IMR-90 (cell line): ENCODE measurements around the gene SAFB2. TPM values are rescaled to one million over a fixed set of nuclear protein-coding genes. Genes with fewer than 3 reads are reported as not detected.

Source experiments
- ATAC-seq: fragments of 200-7000 bp; cut with Tn5 transposase; 2 replicates; pipeline ENCODE4 v1.9.1; 2020; ENCODE audit warnings: low read depth, mild to moderate bottlenecking, moderate library complexity
- BruUV-seq: library from RNA; stranded (reverse); fragments of 400-500 nt; replicated peaks from 2 replicates; lab custom pipeline; 2021; lab: Mats Ljungman, UMichigan
- CTCF ChIA-PET: fragments of 300-600 bp; formaldehyde crosslinking; extraction: SDS; loops from one replicate; lab custom pipeline; 2021; ENCODE audit warnings: antibody characterized with exemption; lab: Yijun Ruan, JAX
- POLR2A ChIA-PET: fragments of 300-600 bp; sonication (Branson Sonifier 250); formaldehyde crosslinking; loops from one replicate; lab custom pipeline; 2022; ENCODE audit warnings: antibody characterized with exemption; ENCODE audit not compliant: unreplicated experiment; lab: Charles Lee
- DNase-seq: peaks from one replicate; pipeline ENCODE4 v3.0.0; 2013
- H2AFZ ChIP-seq: replicated peaks from 2 replicates; pipeline ENCODE3; 2013; ENCODE audit warnings: low read length, mild to moderate bottlenecking; ENCODE audit not compliant: poor library complexity
- H2AK5ac ChIP-seq: 2 replicates; pipeline ENCODE4 v1.6.1; 2013; ENCODE audit warnings: low read depth, low read length, inconsistent platforms
- H2AK9ac ChIP-seq: replicated peaks from 2 replicates; pipeline ENCODE3; 2013; ENCODE audit warnings: mild to moderate bottlenecking, low read depth, low read length, moderate library complexity; ENCODE audit not compliant: poor library complexity
- H2BK120ac ChIP-seq: 2 replicates; pipeline ENCODE4 v1.6.1; 2013; ENCODE audit warnings: low read depth, low read length, inconsistent platforms
- H2BK15ac ChIP-seq: 3 replicates; pipeline ENCODE4 v1.6.1; 2013; ENCODE audit warnings: low read depth, low read length, inconsistent platforms
- H2BK20ac ChIP-seq: 2 replicates; pipeline ENCODE4 v1.6.1; 2013; ENCODE audit warnings: low read depth, mild to moderate bottlenecking, inconsistent platforms, low read length, moderate library complexity
- H2BK5ac ChIP-seq: 2 replicates; pipeline ENCODE4 v1.6.1; 2013; ENCODE audit warnings: mild to moderate bottlenecking, low read depth, low read length, inconsistent platforms; ENCODE audit not compliant: poor library complexity, severe bottlenecking
- H3K14ac ChIP-seq: replicated peaks from 2 replicates; pipeline ENCODE4 v1.6.1; 2013; ENCODE audit warnings: low read depth, low read length, inconsistent platforms
- H3K18ac ChIP-seq: 2 replicates; pipeline ENCODE4 v1.6.1; 2013; ENCODE audit warnings: low read depth, low read length, control low read depth
- H3K23ac ChIP-seq: 2 replicates; pipeline ENCODE4 v1.6.1; 2013; ENCODE audit warnings: low read depth, low read length, inconsistent platforms
- H3K27ac ChIP-seq: 2 replicates; pipeline ENCODE4 v1.5.1; 2013; ENCODE audit warnings: mild to moderate bottlenecking, control low read depth, low read length; ENCODE audit not compliant: insufficient read depth
- H3K27me3 ChIP-seq: 2 replicates; pipeline ENCODE4 v1.6.1; 2013; ENCODE audit warnings: low read length; ENCODE audit not compliant: control insufficient read depth, insufficient read depth
- H3K36me3 ChIP-seq: 2 replicates; pipeline ENCODE4 v1.6.1; 2013; ENCODE audit warnings: low read length, mixed read lengths; ENCODE audit not compliant: control insufficient read depth, insufficient read depth
- H3K4ac ChIP-seq: 2 replicates; pipeline ENCODE4 v1.6.1; 2013; ENCODE audit warnings: low read depth, low read length, inconsistent platforms
- H3K4me1 ChIP-seq: 2 replicates; pipeline ENCODE4 v1.6.1; 2013; ENCODE audit warnings: low read length, mixed read lengths; ENCODE audit not compliant: control insufficient read depth, insufficient read depth
- H3K4me2 ChIP-seq: 2 replicates; pipeline ENCODE4 v1.6.1; 2013; ENCODE audit warnings: low read depth, mild to moderate bottlenecking, control low read depth, low read length, moderate library complexity
- H3K4me3 ChIP-seq: 2 replicates; pipeline ENCODE4 v1.5.1; 2013; ENCODE audit warnings: low read depth, mild to moderate bottlenecking, control low read depth, low read length, moderate library complexity; ENCODE audit not compliant: insufficient read depth
- H3K56ac ChIP-seq: 2 replicates; pipeline ENCODE4 v1.6.1; 2013; ENCODE audit warnings: low read length, inconsistent platforms; ENCODE audit not compliant: insufficient read depth; ENCODE audit errors: extremely low read depth
- H3K79me1 ChIP-seq, 2 experiments: 2 replicates each; pipeline ENCODE4 v1.6.1; 2013; ENCODE audit warnings: low read length in 2 of 2, inconsistent platforms in 1 of 2, low read depth in 1 of 2
- H3K9ac ChIP-seq: 2 replicates; pipeline ENCODE4 v1.6.1; 2013; ENCODE audit warnings: low read depth, low read length, control low read depth
- H3K9me1 ChIP-seq: 2 replicates; pipeline ENCODE4 v1.6.1; 2013; ENCODE audit warnings: low read length, inconsistent platforms; ENCODE audit not compliant: insufficient read depth
- H3K9me3 ChIP-seq: 2 replicates; pipeline ENCODE4 v1.6.1; 2013; ENCODE audit warnings: low read length; ENCODE audit not compliant: control insufficient read depth, insufficient read depth
- H4K20me1 ChIP-seq: 2 replicates; pipeline ENCODE4 v1.6.1; 2013; ENCODE audit warnings: low read length, inconsistent platforms; ENCODE audit not compliant: insufficient read depth
- H4K5ac ChIP-seq: 2 replicates; pipeline ENCODE4 v1.6.1; 2013; ENCODE audit warnings: mild to moderate bottlenecking, low read depth, low read length, control low read depth
- H4K8ac ChIP-seq, 2 experiments: 2 replicates each; pipeline ENCODE4 v1.6.1; 2013; ENCODE audit warnings: low read depth in 2 of 2, low read length in 2 of 2, control low read depth in 1 of 2, inconsistent platforms in 1 of 2
- H4K91ac ChIP-seq: 2 replicates; pipeline ENCODE4 v1.6.1; 2013; ENCODE audit warnings: low read depth, low read length, inconsistent platforms; ENCODE audit not compliant: insufficient read depth
- BHLHE40 ChIP-seq: fragments of 150-350 bp; IDR thresholded peaks from 2 replicates; pipeline ENCODE4 v1.6.1; 2016; ENCODE audit warnings: mild to moderate bottlenecking, low read depth, low read length
- CEBPB ChIP-seq: IDR thresholded peaks from 2 replicates; pipeline ENCODE4 v1.6.1; 2012; ENCODE audit warnings: low read depth, low read length, improper control_type of control experiment
- CHD1 ChIP-seq: IDR thresholded peaks from 2 replicates; pipeline ENCODE4 v1.6.1; 2012; ENCODE audit warnings: low read depth, low read length, improper control_type of control experiment
- FOS ChIP-seq: fragments of 150-350 bp; IDR thresholded peaks from 2 replicates; pipeline ENCODE4 v1.6.1; 2016; ENCODE audit warnings: low read depth, low read length
- MAFK ChIP-seq: IDR thresholded peaks from 2 replicates; pipeline ENCODE4 v1.6.1; 2012; ENCODE audit warnings: low read depth, low read length, improper control_type of control experiment
- MAZ ChIP-seq: IDR thresholded peaks from 2 replicates; pipeline ENCODE4 v1.6.1; 2012; ENCODE audit warnings: low read depth, mild to moderate bottlenecking, low read length, improper control_type of control experiment, moderate library complexity, borderline replicate concordance
- MXI1 ChIP-seq: IDR thresholded peaks from 2 replicates; pipeline ENCODE4 v1.6.1; 2012; ENCODE audit warnings: low read depth, mild to moderate bottlenecking, low read length, moderate library complexity, borderline replicate concordance
- NFE2L2 ChIP-seq: fragments of 150-350 bp; IDR thresholded peaks from 2 replicates; pipeline ENCODE4 v1.6.1; 2016; ENCODE audit warnings: low read depth, mild to moderate bottlenecking, low read length
- POLR2A ChIP-seq: IDR thresholded peaks from 2 replicates; pipeline ENCODE4 v1.6.1; 2012; ENCODE audit warnings: mild to moderate bottlenecking, low read depth, low read length
- RAD21 ChIP-seq: IDR thresholded peaks from 2 replicates; pipeline ENCODE4 v1.6.1; 2012; ENCODE audit warnings: low read length, improper control_type of control experiment
- RCOR1 ChIP-seq: IDR thresholded peaks from 2 replicates; pipeline ENCODE4 v1.6.1; 2012; ENCODE audit warnings: mild to moderate bottlenecking, low read length, improper control_type of control experiment; ENCODE audit not compliant: insufficient replicate concordance
- RFX5 ChIP-seq: IDR thresholded peaks from 2 replicates; pipeline ENCODE4 v1.8.0; 2012; ENCODE audit warnings: low read depth, mild to moderate bottlenecking, low read length, moderate library complexity
- SMC3 ChIP-seq: fragments of 150-350 bp; IDR thresholded peaks from 2 replicates; pipeline ENCODE4 v1.6.1; 2016; ENCODE audit warnings: low read depth, mild to moderate bottlenecking, antibody characterized with exemption, low read length, moderate library complexity
- WGBS, 2 experiments: methylation state at CpG; one replicate each; pipeline versions ENCODE4 v1.1.5 to v1.1.7; 2013; ENCODE audit warnings: missing lambda C conversion rate in 2 of 2; ENCODE audit not compliant: insufficient read length in 1 of 2; ENCODE audit errors: extremely low coverage in 2 of 2; 5-methylcytosine and 5-hydroxymethylcytosine counted together
- dilution Hi-C: fragments of 300-500 bp; cut with HindIII; formaldehyde crosslinking; loops from one replicate; pipeline ENCODE4 v1.14.3; 2018; ENCODE audit warnings: low sequenced_read_pairs; ENCODE audit not compliant: unreplicated experiment
- in situ Hi-C: fragments of 300-500 bp; cut with MboI; formaldehyde crosslinking; loops from 3 replicates; pipeline ENCODE4 v1.14.3; 2019; ENCODE audit warnings: low sequenced_read_pairs, inconsistent platforms, mixed read lengths
- intact Hi-C: fragments of 100-400 bp; cut with micrococcal nuclease; formaldehyde crosslinking; loops from 2 replicates; pipeline ENCODE4 v1.10.0; 2022
- polyA plus RNA-seq, 3 experiments: library from polyadenylated mRNA; depleted of rRNA; stranded (reverse); fragments of >200 nt; gene quantifications; 2 replicates each; pipeline ENCODE4 v1.2.3, GENCODE V29; 2012; ENCODE audit warnings: low replicate concordance in 1 of 3
- total RNA-seq: library from RNA; depleted of rRNA; stranded (reverse); fragments of >200 nt; gene quantifications from 2 replicates; pipeline ENCODE4 v1.2.3, GENCODE V29; 2012
- TF ChIP-seq, protein P1 (sequence below): conservative IDR thresholded peaks from 2 replicates; pipeline ENCODE4 v1.5.1; 2012; ENCODE audit warnings: mild to moderate bottlenecking, low read depth, low read length, improper control_type of control experiment
- TF ChIP-seq, protein P2 (sequence below): fragments of 150-350 bp; IDR thresholded peaks from 2 replicates; pipeline ENCODE4 v1.6.1; 2016; ENCODE audit warnings: low read depth, mild to moderate bottlenecking, low read length, moderate library complexity, borderline replicate concordance
- TF ChIP-seq, protein P3 (sequence below): fragments of 150-350 bp; IDR thresholded peaks from 2 replicates; pipeline ENCODE4 v1.6.1; 2017; ENCODE audit warnings: mild to moderate bottlenecking, antibody characterized with exemption, low read length, low read depth

SAFB2 gene
- total and polyA plus RNA-seq, 2 of the 4 experiments (the other 2 are of a cell fraction), result 11.8 to 26.2 TPM

DNA sequence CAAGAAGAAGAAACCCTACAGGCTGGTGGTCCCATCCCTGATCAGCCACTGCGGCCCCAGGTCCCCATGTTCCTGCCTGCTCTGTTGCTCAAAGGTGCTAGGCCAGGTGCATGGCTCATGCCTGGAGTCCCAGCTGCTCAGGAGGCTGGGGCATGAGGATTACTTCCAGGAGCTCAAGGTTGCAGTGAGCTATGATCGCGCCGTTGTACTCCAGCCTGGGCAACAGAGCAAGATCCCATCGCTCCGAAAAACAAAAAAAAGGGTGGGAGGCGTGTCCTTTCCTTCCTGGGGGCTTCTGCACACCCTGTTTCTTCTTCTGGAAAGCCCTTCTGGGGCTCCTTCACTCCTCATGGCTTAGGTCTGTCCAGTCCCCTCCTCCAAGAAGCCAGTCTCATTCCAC is 42.9 kb downstream of the SAFB2 start:
- no peak overlapping the region for H3K23ac ChIP-seq
- H3K27ac ChIP-seq, result no peak overlapping the region
- no peak overlapping the region for H2AFZ ChIP-seq
- DNase-seq, result no peak
- no peak overlapping the region for H4K8ac ChIP-seq
- no TSS peak for BruUV-seq
- no peak overlapping the region for H2AK9ac ChIP-seq
- ChIA-PET POLR2A (no interaction called here), CTCF (no interaction called here)
- H3K9me1 ChIP-seq, result no peaks in the 10 kb centered on the region
- no peak overlapping the region for H3K18ac ChIP-seq
- H3K4me1 ChIP-seq, result no peaks in the 10 kb centered on the region
- H4K20me1 ChIP-seq, result no peaks in the 10 kb centered on the region; the same call in 1 of the 2 replicates
- H3K4me2 ChIP-seq, result no peak overlapping the region
- H3K79me1 ChIP-seq, result no peaks in the 10 kb centered on the region
- H3K36me3 ChIP-seq, result peaks cover 3% of the 10 kb centered on the region; the same call in 1 of the 2 replicates
- H3K14ac ChIP-seq, result no peak overlapping the region
- 97% methylated on average over 6 of the region's 7 CpGs; no CpG with 5 or more reads in 1 of the 2 experiments for WGBS, 2 experiments
- H3K4ac ChIP-seq, result no peak overlapping the region
- no peak for ATAC-seq
- H4K5ac ChIP-seq, result no peak overlapping the region
- in situ Hi-C loops, result loop anchor here (5.0 kb wide), 1 partner anchor 527 kb away; no protein-coding TSS in a partner anchor
- H3K56ac ChIP-seq, result no peak overlapping the region
- H2BK5ac ChIP-seq, result no peak overlapping the region
- no peak overlapping the region for H2BK20ac ChIP-seq
- no peak overlapping the region for H2BK120ac ChIP-seq
- H4K91ac ChIP-seq, result no peak overlapping the region
- no peak overlapping the region for H2AK5ac ChIP-seq
- H2BK15ac ChIP-seq, result no peak overlapping the region
- intact Hi-C loops, result loop anchor here (10.0 kb wide), 1 partner anchor 205 kb away; no protein-coding TSS in a partner anchor
- dilution Hi-C loops, result no loop called here
- no peak overlapping the region for H3K9ac ChIP-seq
- no peaks in the 10 kb centered on the region for H3K9me3 ChIP-seq
- no peaks in the 10 kb centered on the region for H3K27me3 ChIP-seq
- no peak overlapping the region for H3K4me3 ChIP-seq
- TF ChIP-seq RFX5, result no peak
- no peak for TF ChIP-seq SMC3
- TF ChIP-seq MXI1, result no peak
- TF ChIP-seq MAZ, result no peak
- TF ChIP-seq, protein P1, sequence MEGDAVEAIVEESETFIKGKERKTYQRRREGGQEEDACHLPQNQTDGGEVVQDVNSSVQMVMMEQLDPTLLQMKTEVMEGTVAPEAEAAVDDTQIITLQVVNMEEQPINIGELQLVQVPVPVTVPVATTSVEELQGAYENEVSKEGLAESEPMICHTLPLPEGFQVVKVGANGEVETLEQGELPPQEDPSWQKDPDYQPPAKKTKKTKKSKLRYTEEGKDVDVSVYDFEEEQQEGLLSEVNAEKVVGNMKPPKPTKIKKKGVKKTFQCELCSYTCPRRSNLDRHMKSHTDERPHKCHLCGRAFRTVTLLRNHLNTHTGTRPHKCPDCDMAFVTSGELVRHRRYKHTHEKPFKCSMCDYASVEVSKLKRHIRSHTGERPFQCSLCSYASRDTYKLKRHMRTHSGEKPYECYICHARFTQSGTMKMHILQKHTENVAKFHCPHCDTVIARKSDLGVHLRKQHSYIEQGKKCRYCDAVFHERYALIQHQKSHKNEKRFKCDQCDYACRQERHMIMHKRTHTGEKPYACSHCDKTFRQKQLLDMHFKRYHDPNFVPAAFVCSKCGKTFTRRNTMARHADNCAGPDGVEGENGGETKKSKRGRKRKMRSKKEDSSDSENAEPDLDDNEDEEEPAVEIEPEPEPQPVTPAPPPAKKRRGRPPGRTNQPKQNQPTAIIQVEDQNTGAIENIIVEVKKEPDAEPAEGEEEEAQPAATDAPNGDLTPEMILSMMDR, result no peak
- TF ChIP-seq, protein P2, sequence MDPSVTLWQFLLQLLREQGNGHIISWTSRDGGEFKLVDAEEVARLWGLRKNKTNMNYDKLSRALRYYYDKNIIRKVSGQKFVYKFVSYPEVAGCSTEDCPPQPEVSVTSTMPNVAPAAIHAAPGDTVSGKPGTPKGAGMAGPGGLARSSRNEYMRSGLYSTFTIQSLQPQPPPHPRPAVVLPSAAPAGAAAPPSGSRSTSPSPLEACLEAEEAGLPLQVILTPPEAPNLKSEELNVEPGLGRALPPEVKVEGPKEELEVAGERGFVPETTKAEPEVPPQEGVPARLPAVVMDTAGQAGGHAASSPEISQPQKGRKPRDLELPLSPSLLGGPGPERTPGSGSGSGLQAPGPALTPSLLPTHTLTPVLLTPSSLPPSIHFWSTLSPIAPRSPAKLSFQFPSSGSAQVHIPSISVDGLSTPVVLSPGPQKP, result no peak
- TF ChIP-seq POLR2A, result no peak
- no peak for TF ChIP-seq CEBPB
- TF ChIP-seq NFE2L2, result no peak
- no peak for TF ChIP-seq FOS
- TF ChIP-seq BHLHE40, result no peak
- TF ChIP-seq RAD21, result no peak
- no peak for TF ChIP-seq RCOR1
- no peak for TF ChIP-seq MAFK
- TF ChIP-seq, protein P3, sequence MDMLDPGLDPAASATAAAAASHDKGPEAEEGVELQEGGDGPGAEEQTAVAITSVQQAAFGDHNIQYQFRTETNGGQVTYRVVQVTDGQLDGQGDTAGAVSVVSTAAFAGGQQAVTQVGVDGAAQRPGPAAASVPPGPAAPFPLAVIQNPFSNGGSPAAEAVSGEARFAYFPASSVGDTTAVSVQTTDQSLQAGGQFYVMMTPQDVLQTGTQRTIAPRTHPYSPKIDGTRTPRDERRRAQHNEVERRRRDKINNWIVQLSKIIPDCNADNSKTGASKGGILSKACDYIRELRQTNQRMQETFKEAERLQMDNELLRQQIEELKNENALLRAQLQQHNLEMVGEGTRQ, result no peak
- TF ChIP-seq CHD1, result no peak
